ENCODE measurements around the gene RIMBP3C.
"Not testable (repeated sequence)": the region's sequence is repeated elsewhere in the genome, so short reads cannot be mapped to it uniquely, and the experiment has no call there.

The RIMBP3C gene

GRCh38 chr22:21532863-21533648 lies 18.2 kb downstream of the RIMBP3C start:
- DNase-seq (ENCODE audit: low read depth); H3K4me3 ChIP-seq (replicated peaks; ENCODE audit: low read depth, low read length): not testable (repeated sequence)

GRCh38 chr22:21531525-21531924 lies 19.7 kb downstream of the RIMBP3C start:
- H3K4me3 ChIP-seq (replicated peaks; ENCODE audit: low read depth, low read length); DNase-seq (ENCODE audit: low read depth): not testable (repeated sequence)

GRCh38 chr22:21526705-21527500 lies 24.4 kb downstream of the RIMBP3C start:
- not testable (repeated sequence) for DNase-seq (ENCODE audit: low read depth); H3K4me3 ChIP-seq (replicated peaks; ENCODE audit: low read depth, low read length)

GRCh38 chr22:21516970-21517764 lies 34.1 kb downstream of the RIMBP3C start:
- not testable (repeated sequence) for DNase-seq (ENCODE audit: low read depth); H3K4me3 ChIP-seq (replicated peaks; ENCODE audit: low read depth, low read length)

- DNase-seq (ENCODE audit: low read depth); H3K4me3 ChIP-seq (replicated peaks; ENCODE audit: low read depth, low read length): not testable (repeated sequence)
Observed at GRCh38 chr22:21516522-21516921, 34.7 kb downstream of the RIMBP3C start.

- not testable (repeated sequence) for DNase-seq (ENCODE audit: low read depth); H3K4me3 ChIP-seq (replicated peaks; ENCODE audit: low read depth, low read length)
Observed at GRCh38 chr22:21515234-21515633, 36.0 kb downstream of the RIMBP3C start.

GRCh38 chr22:21514117-21514516 lies 37.1 kb downstream of the RIMBP3C start:
- DNase-seq (ENCODE audit: low read depth); H3K4me3 ChIP-seq (replicated peaks; ENCODE audit: low read depth, low read length): not testable (repeated sequence)

- DNase-seq (ENCODE audit: low read depth); H3K4me3 ChIP-seq (replicated peaks; ENCODE audit: low read depth, low read length): not testable (repeated sequence)
Observed at GRCh38 chr22:21512022-21512421, 39.2 kb downstream of the RIMBP3C start.

- H3K4me3 ChIP-seq (replicated peaks; ENCODE audit: low read depth, low read length), result not testable (repeated sequence)
Observed at GRCh38 chr22:21510397-21510796, 40.9 kb downstream of the RIMBP3C start.

GRCh38 chr22:21499623-21500506 lies 51.4 kb downstream of the RIMBP3C start:
- not testable (repeated sequence) for DNase-seq (ENCODE audit: low read depth); H3K4me3 ChIP-seq (replicated peaks; ENCODE audit: low read depth, low read length)

More at GRCh38 chr22:21510397-21510796, 40.9 kb downstream of the RIMBP3C start:
- not testable (repeated sequence) for DNase-seq (ENCODE audit: low read depth)

- not testable (repeated sequence) for DNase-seq (ENCODE audit: low read depth); H3K4me3 ChIP-seq (replicated peaks; ENCODE audit: low read depth, low read length)
Observed at GRCh38 chr22:21498489-21498888, 52.8 kb downstream of the RIMBP3C start.

GRCh38 chr22:21497984-21498383 lies 53.3 kb downstream of the RIMBP3C start:
- not testable (repeated sequence) for DNase-seq (ENCODE audit: low read depth); H3K4me3 ChIP-seq (replicated peaks; ENCODE audit: low read depth, low read length)
